KMS-11 (cell line): ENCODE measurements around the gene MTUS2.

Experiments
- H2AFZ ChIP-seq: fragments of 200-600 bp; sonication (generic); 2 replicates; pipeline ENCODE4 v1.6.1; 2016; ENCODE audit warnings: antibody characterized with exemption, mixed run types, low read depth
- H3K27ac ChIP-seq: fragments of 200-600 bp; sonication (generic); 2 replicates; pipeline ENCODE4 v1.6.1; 2016; ENCODE audit warnings: mild to moderate bottlenecking, mixed run types
- H3K27me3 ChIP-seq: fragments of 200-600 bp; sonication (generic); 2 replicates; pipeline ENCODE4 v1.6.1; 2017; ENCODE audit warnings: mild to moderate bottlenecking, low read depth, mixed run types, moderate library complexity; ENCODE audit not compliant: insufficient read depth
- H3K36me3 ChIP-seq: fragments of 200-600 bp; sonication (generic); 2 replicates; pipeline ENCODE4 v1.6.1; 2017; ENCODE audit warnings: mild to moderate bottlenecking, mixed run types; ENCODE audit not compliant: insufficient read depth
- H3K4me1 ChIP-seq: fragments of 200-600 bp; sonication (generic); 2 replicates; pipeline ENCODE4 v1.6.1; 2016; ENCODE audit warnings: mild to moderate bottlenecking, low read depth, mixed run types; ENCODE audit not compliant: poor library complexity, severe bottlenecking
- H3K4me2 ChIP-seq: fragments of 200-600 bp; sonication (generic); 2 replicates; pipeline ENCODE4 v1.7.0; 2016; ENCODE audit warnings: mild to moderate bottlenecking, mixed run types
- H3K4me3 ChIP-seq: fragments of 200-600 bp; sonication (generic); IDR thresholded peaks from 2 replicates; pipeline ENCODE4 v1.6.1; 2017; ENCODE audit warnings: low read depth, low read length, mixed read lengths; ENCODE audit not compliant: insufficient read depth
- H3K79me2 ChIP-seq: fragments of 200-600 bp; sonication (generic); 2 replicates; pipeline ENCODE4 v1.6.1; 2016; ENCODE audit warnings: low read depth, mixed run types; ENCODE audit not compliant: insufficient read depth
- H3K9ac ChIP-seq: fragments of 200-600 bp; sonication (generic); 2 replicates; pipeline ENCODE4 v1.6.1; 2016; ENCODE audit warnings: mild to moderate bottlenecking, mixed run types
- H4K20me1 ChIP-seq: fragments of 200-600 bp; sonication (generic); 2 replicates; pipeline ENCODE4 v1.6.1; 2016; ENCODE audit warnings: mild to moderate bottlenecking, mixed run types; ENCODE audit not compliant: insufficient read depth
- CTCF ChIP-seq: fragments of 200-600 bp; sonication (generic); conservative IDR thresholded peaks from 2 replicates; pipeline ENCODE4 v1.6.1; 2017; ENCODE audit warnings: low read depth, mild to moderate bottlenecking, antibody characterized with exemption, low read length, moderate library complexity, mixed read lengths

MTUS2 gene

GRCh38 chr13:29099781-29100406 is 279.8 kb downstream of the MTUS2 start:
- Histone ChIP-seq H3K79me2 (no peaks in the 10 kb centered on the region), H4K20me1 (no peaks in the 10 kb centered on the region), H3K36me3 (no peaks in the 10 kb centered on the region), H3K27me3 (no peaks in the 10 kb centered on the region), H3K27ac (no peak overlapping the region), H3K9ac (no peak overlapping the region), H3K4me3 (no peak overlapping the region), H2AFZ (no peak overlapping the region), H3K4me1 (no peaks in the 10 kb centered on the region), H3K4me2 (no peak overlapping the region)
- TF ChIP-seq CTCF, result no peak

GRCh38 chr13:29100758-29101157 is 280.6 kb downstream of the MTUS2 start:
- H3K9ac ChIP-seq, result no peak overlapping the region
- no peak for TF ChIP-seq CTCF
- no peak overlapping the region for H3K4me3 ChIP-seq
- no peak overlapping the region for H3K27ac ChIP-seq
- H2AFZ ChIP-seq, result no peak overlapping the region
- no peaks in the 10 kb centered on the region for H3K36me3 ChIP-seq
- no peak overlapping the region for H3K4me2 ChIP-seq
- H3K27me3 ChIP-seq, result no peaks in the 10 kb centered on the region
- no peaks in the 10 kb centered on the region for H4K20me1 ChIP-seq
- H3K79me2 ChIP-seq, result no peaks in the 10 kb centered on the region
- H3K4me1 ChIP-seq, result no peaks in the 10 kb centered on the region

- Histone ChIP-seq H3K27ac (no peak overlapping the region), H3K4me1 (no peaks in the 10 kb centered on the region), H3K4me3 (no peak overlapping the region), H3K79me2 (no peaks in the 10 kb centered on the region), H2AFZ (no peak overlapping the region), H3K9ac (no peak overlapping the region), H3K36me3 (no peaks in the 10 kb centered on the region), H3K27me3 (no peaks in the 10 kb centered on the region), H3K4me2 (no peak overlapping the region), H4K20me1 (no peaks in the 10 kb centered on the region)
- no peak for TF ChIP-seq CTCF
Measured at GRCh38 chr13:29101409-29101808, 281.3 kb downstream of the MTUS2 start.

- no peaks in the 10 kb centered on the region for H4K20me1 ChIP-seq
- no peak overlapping the region for H3K9ac ChIP-seq
- H3K4me3 ChIP-seq, result no peak overlapping the region
- H3K4me2 ChIP-seq, result no peak overlapping the region
- no peak for TF ChIP-seq CTCF
- no peaks in the 10 kb centered on the region for H3K79me2 ChIP-seq
- H3K27ac ChIP-seq, result no peak overlapping the region
- no peaks in the 10 kb centered on the region for H3K27me3 ChIP-seq
- H3K36me3 ChIP-seq, result no peaks in the 10 kb centered on the region
- no peaks in the 10 kb centered on the region for H3K4me1 ChIP-seq
- no peak overlapping the region for H2AFZ ChIP-seq
Measured at GRCh38 chr13:29101905-29102304, 281.8 kb downstream of the MTUS2 start.
